Fibroblast of lung (primary cell): ENCODE measurements around the gene OLFM1. TPM values are rescaled to one million over a fixed set of nuclear protein-coding genes. Genes with fewer than 3 reads are reported as not detected.

Experiments
- DNase-seq, 2 donors: peaks; one replicate each; pipeline versions ENCODE4 v3.0.0 to v3.0.0-alpha.2; 2010; ENCODE audit warnings: low read depth in 2 of 2
- H2AFZ ChIP-seq: 2 replicates; pipeline ENCODE4 v1.5.1; 2012; ENCODE audit warnings: low read length, control low read depth, inconsistent platforms
- H3K27ac ChIP-seq: 2 replicates; pipeline ENCODE4 v1.5.1; 2011; ENCODE audit warnings: low read length, control low read depth; ENCODE audit not compliant: insufficient read depth
- H3K27me3 ChIP-seq: 2 replicates; pipeline ENCODE4 v1.5.1; 2011; ENCODE audit warnings: mild to moderate bottlenecking, low read length; ENCODE audit not compliant: control insufficient read depth, insufficient read depth
- H3K36me3 ChIP-seq: 2 replicates; pipeline ENCODE4 v1.5.1; 2011; ENCODE audit warnings: low read length; ENCODE audit not compliant: control insufficient read depth, insufficient read depth
- H3K4me1 ChIP-seq: 2 replicates; pipeline ENCODE4 v1.5.1; 2011; ENCODE audit warnings: low read length; ENCODE audit not compliant: control insufficient read depth, insufficient read depth; ENCODE audit errors: extremely low read depth
- H3K4me2 ChIP-seq: 2 replicates; pipeline ENCODE4 v1.5.1; 2011; ENCODE audit warnings: low read length, control low read depth; ENCODE audit not compliant: insufficient read depth; ENCODE audit errors: extremely low read depth
- H3K4me3 ChIP-seq, 4 experiments: fragments of 200-600 bp in 1 of 4; sonication (generic) in 1 of 4; replicated peaks in 1 of 4; 2 replicates each; pipeline ENCODE4 v1.5.1; 2011 to 2016; ENCODE audit warnings: low read length in 4 of 4, low read depth in 3 of 4, mild to moderate bottlenecking in 3 of 4, control low read depth in 2 of 4, inconsistent platforms in 1 of 4, mixed read lengths in 1 of 4; ENCODE audit not compliant: insufficient read depth in 1 of 4; ENCODE audit errors: control extremely low read depth in 1 of 4
- H3K79me2 ChIP-seq: 2 replicates; pipeline ENCODE4 v1.5.1; 2012; ENCODE audit warnings: mild to moderate bottlenecking, low read length, inconsistent platforms; ENCODE audit not compliant: control insufficient read depth, insufficient read depth
- H3K9ac ChIP-seq: 2 replicates; pipeline ENCODE4 v1.5.1; 2011; ENCODE audit warnings: mild to moderate bottlenecking, low read length, control low read depth; ENCODE audit not compliant: insufficient read depth
- H3K9me3 ChIP-seq: 2 replicates; pipeline ENCODE4 v1.5.1; 2012; ENCODE audit warnings: low read depth, low read length; ENCODE audit not compliant: control insufficient read depth, insufficient read depth
- H4K20me1 ChIP-seq: 2 replicates; pipeline ENCODE4 v1.5.1; 2011; ENCODE audit warnings: low read length; ENCODE audit not compliant: control insufficient read depth, insufficient read depth; ENCODE audit errors: extremely low read depth
- CTCF ChIP-seq, 2 donors: IDR thresholded peaks in 1 of 2; conservative IDR thresholded peaks in 1 of 2; 1 replicate in 1 of 2; 2 replicates in 1 of 2; pipeline ENCODE4 v1.5.1; 2011 to 2012; ENCODE audit warnings: low read length in 2 of 2, control low read depth in 1 of 2, inconsistent platforms in 1 of 2, low read depth in 1 of 2, mild to moderate bottlenecking in 1 of 2
- EZH2 ChIP-seq: IDR thresholded peaks from 2 replicates; pipeline ENCODE4 v1.5.1; 2012; ENCODE audit warnings: low read length, control low read depth, mild to moderate bottlenecking; ENCODE audit errors: missing control alignments
- polyA plus RNA-seq, 2 donors: library from polyadenylated mRNA; depleted of rRNA in 1 of 2; stranded (reverse) in 1 of 2; unstranded in 1 of 2; fragments of >200 nt; gene quantifications; 2 replicates each; pipeline ENCODE4 v1.2.1, GENCODE V29; 2011 to 2012; ENCODE audit warnings: missing spikeins in 1 of 2
- total RNA-seq: library from RNA; depleted of rRNA; stranded (reverse); fragments of >200 nt; gene quantifications from 2 replicates; pipeline ENCODE4 v1.2.1, GENCODE V29; 2014

OLFM1 gene
- total and polyA plus RNA-seq, 2 donors (not counting 1 experiment from before 2014, with no cell fraction given), result 2.0 to 7.6 TPM

- H3K79me2 ChIP-seq, result no peaks in the 10 kb centered on the region
- no peak overlapping the region for H3K4me3 ChIP-seq
- no peak overlapping the region for H3K9ac ChIP-seq
- no peak for TF ChIP-seq CTCF (conservative IDR thresholded peaks at IDR 0.05 in 1 of 2, IDR thresholded peaks at IDR 0.05 in 1 of 2; ENCODE audit: low read depth in 1 of 2, low read length in 2 of 2)
- no peak for TF ChIP-seq EZH2
- no peak overlapping the region for H2AFZ ChIP-seq
- no peaks in the 10 kb centered on the region for H3K27me3 ChIP-seq
- H3K9me3 ChIP-seq, result no peaks in the 10 kb centered on the region
- no peak overlapping the region for H3K27ac ChIP-seq
- H4K20me1 ChIP-seq, result no peaks in the 10 kb centered on the region
- H3K4me1 ChIP-seq, result no peaks in the 10 kb centered on the region
- DNase-seq, result no peak
- no peak overlapping the region for H3K4me2 ChIP-seq
- no peaks in the 10 kb centered on the region for H3K36me3 ChIP-seq
These were observed 80.6 kb downstream of the OLFM1 start for GRCh38 chr9:135167849-135168655.

- DNase-seq, result no peak
- Histone ChIP-seq H3K36me3 (no peaks in the 10 kb centered on the region), H2AFZ (no peak overlapping the region), H4K20me1 (no peaks in the 10 kb centered on the region), H3K4me1 (no peaks in the 10 kb centered on the region), H3K27ac (no peak overlapping the region), H3K4me3 (no peak overlapping the region), H3K9me3 (no peaks in the 10 kb centered on the region), H3K27me3 (no peaks in the 10 kb centered on the region), H3K9ac (no peak overlapping the region), H3K79me2 (no peaks in the 10 kb centered on the region), H3K4me2 (no peak overlapping the region)
- TF ChIP-seq CTCF (conservative IDR thresholded peaks at IDR 0.05 in 1 of 2, IDR thresholded peaks at IDR 0.05 in 1 of 2; ENCODE audit: low read depth in 1 of 2, low read length in 2 of 2) (no peak), EZH2 (no peak)
These were observed 82.3 kb downstream of the OLFM1 start for GRCh38 chr9:135169709-135170226.

- no peak overlapping the region for H2AFZ ChIP-seq
- no peaks in the 10 kb centered on the region for H3K36me3 ChIP-seq
- H3K4me2 ChIP-seq, result no peak overlapping the region
- no peaks in the 10 kb centered on the region for H3K9me3 ChIP-seq
- DNase-seq, result no peak
- H4K20me1 ChIP-seq, result no peaks in the 10 kb centered on the region
- H3K27me3 ChIP-seq, result no peaks in the 10 kb centered on the region
- H3K27ac ChIP-seq, result no peak overlapping the region
- no peak overlapping the region for H3K4me3 ChIP-seq
- no peak overlapping the region for H3K9ac ChIP-seq
- TF ChIP-seq EZH2 (no peak), CTCF (conservative IDR thresholded peaks at IDR 0.05 in 1 of 2, IDR thresholded peaks at IDR 0.05 in 1 of 2; ENCODE audit: low read depth in 1 of 2, low read length in 2 of 2) (no peak)
- H3K4me1 ChIP-seq, result no peaks in the 10 kb centered on the region
- no peaks in the 10 kb centered on the region for H3K79me2 ChIP-seq
These were observed 83.1 kb downstream of the OLFM1 start for GRCh38 chr9:135170535-135170934.

Other genes starting within 250 kb of the OLFM1 start
- not detected in 2 replicates for gene FCN2, start 206.9 kb upstream of the OLFM1 start, total RNA-seq
- not detected in 2 replicates for gene FCN2, start 206.9 kb upstream of the OLFM1 start, polyA plus RNA-seq
- not detected in 2 replicates for gene FCN1, start 169.8 kb upstream of the OLFM1 start, total RNA-seq
- gene FCN1, start 169.8 kb upstream of the OLFM1 start, polyA plus RNA-seq, result not detected in 2 replicates